M059J (cell line): ENCODE data around the gene ZPR1. TPM values are rescaled to one million over a fixed set of nuclear protein-coding genes. Genes with fewer than 3 reads are reported as not detected.
"Not testable (repeated sequence)": the region's sequence is repeated elsewhere in the genome, so short reads cannot be mapped to it uniquely, and the experiment has no call there.

ENCODE experiments used
- DNase-seq: peaks from one replicate; pipeline ENCODE4 v3.0.0-alpha.2; 2012; ENCODE audit warnings: low read depth
- total RNA-seq: library from RNA; depleted of rRNA; stranded (reverse); fragments of >200 nt; shearing (Covaris generic); gene quantifications from 2 replicates; pipeline ENCODE4 v1.2.3, GENCODE V29; 2014; rRNA removed

The ZPR1 gene
- 59.8 and 98.2 TPM in 2 replicates for total RNA-seq

GRCh38 chr11:116787786-116788486 is at the start of gene ZPR1:
ZPR1 (minus strand) TSS chr11:116788023; CDS start chr11:116787990, 33 bp downstream.
- DNase-seq = peak; percentile 75

GRCh38 chr11:116836632-116836991 is 48.8 kb upstream of the ZPR1 start:
- no peak for DNase-seq

GRCh38 chr11:116835791-116836631 is 48.2 kb upstream of the ZPR1 start:
- DNase-seq = peak; percentile 94

- no peak for DNase-seq
These were observed 47.4 kb upstream of the ZPR1 start for GRCh38 chr11:116835042-116835772.

GRCh38 chr11:116834535-116835041 is 46.8 kb upstream of the ZPR1 start:
- not testable (repeated sequence) for DNase-seq

- DNase-seq = no peak
These were observed 46.2 kb upstream of the ZPR1 start for GRCh38 chr11:116833816-116834534.

GRCh38 chr11:116833491-116833815 is 45.6 kb upstream of the ZPR1 start:
- no peak for DNase-seq

- DNase-seq = no peak
These were observed 44.8 kb upstream of the ZPR1 start for GRCh38 chr11:116832350-116833290.

GRCh38 chr11:116831790-116832349 is 44.0 kb upstream of the ZPR1 start:
- no peak for DNase-seq

GRCh38 chr11:116830184-116830912 is 42.5 kb upstream of the ZPR1 start:
- no peak for DNase-seq

- peak; percentile 19 for DNase-seq
These were observed 41.8 kb upstream of the ZPR1 start, which contains the start of gene APOC3 for GRCh38 chr11:116829525-116830183. APOC3 (plus strand) TSS chr11:116829907; CDS start chr11:116830583, 676 bp downstream.

- DNase-seq = no peak
These were observed 41.1 kb upstream of the ZPR1 start for GRCh38 chr11:116828632-116829524.

GRCh38 chr11:116827461-116827860 is 39.6 kb upstream of the ZPR1 start:
- no peak for DNase-seq

- no peak for DNase-seq
These were observed 39.1 kb upstream of the ZPR1 start for GRCh38 chr11:116826751-116827431.

- no peak for DNase-seq
These were observed 38.3 kb upstream of the ZPR1 start for GRCh38 chr11:116825854-116826750.

GRCh38 chr11:116825434-116825833 is 37.6 kb upstream of the ZPR1 start:
- DNase-seq = no peak
